ENCODE measurements around the gene ELP1.

ELP1 gene

DNA sequence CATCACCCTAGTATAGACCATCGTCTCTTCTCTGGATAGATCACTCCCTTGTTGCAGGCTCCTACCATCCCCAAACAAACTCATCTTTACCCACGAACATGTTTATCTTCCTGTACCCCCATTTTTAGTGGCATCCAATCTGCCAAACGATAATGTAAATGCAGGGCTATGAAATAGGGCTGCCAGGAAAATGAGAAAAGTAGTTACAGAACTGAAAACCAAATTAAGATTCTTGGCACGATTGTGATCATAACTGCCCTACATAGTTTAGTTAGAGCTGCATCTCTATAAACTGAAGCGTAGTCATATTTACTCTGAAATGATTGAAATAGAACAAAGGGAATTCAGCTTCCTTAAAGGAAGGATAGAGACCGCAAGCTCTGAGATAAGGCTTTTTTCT, 26.4 kb upstream of the ELP1 start:
- Histone ChIP-seq H3K4me1 (ENCODE audit: insufficient read depth, low read length, severe bottlenecking) (no peaks in the 10 kb centered on the region), H4K20me1 (ENCODE audit: insufficient read depth, low read length) (no peaks in the 10 kb centered on the region), H3K4me2 (ENCODE audit: low read length) (no peak overlapping the region), H3K27ac (ENCODE audit: low read depth, low read length, poor library complexity, severe bottlenecking) (no peak overlapping the region), H3K27me3 (ENCODE audit: insufficient read depth, low read length) (no peaks in the 10 kb centered on the region), H2AFZ (ENCODE audit: low read length) (no peak overlapping the region), H3K9me3 (ENCODE audit: low read length) (no peaks in the 10 kb centered on the region), H3K79me2 (ENCODE audit: insufficient read depth, low read length) (no peaks in the 10 kb centered on the region), H3K4me3 (ENCODE audit: low read depth, low read length, poor library complexity, severe bottlenecking) (no peak overlapping the region), H3K9ac (ENCODE audit: low read length) (no peak overlapping the region), H3K9me2 (ENCODE audit: low read depth, low read length) (no peaks in the 10 kb centered on the region), H3K36me3 (ENCODE audit: insufficient read depth, low read length) (peaks cover 2% of the 10 kb centered on the region; the same call in 1 of the 2 replicates), H3F3A (ENCODE audit: insufficient read depth, low read length) (no peaks in the 10 kb centered on the region)
- TF ChIP-seq, protein P1, sequence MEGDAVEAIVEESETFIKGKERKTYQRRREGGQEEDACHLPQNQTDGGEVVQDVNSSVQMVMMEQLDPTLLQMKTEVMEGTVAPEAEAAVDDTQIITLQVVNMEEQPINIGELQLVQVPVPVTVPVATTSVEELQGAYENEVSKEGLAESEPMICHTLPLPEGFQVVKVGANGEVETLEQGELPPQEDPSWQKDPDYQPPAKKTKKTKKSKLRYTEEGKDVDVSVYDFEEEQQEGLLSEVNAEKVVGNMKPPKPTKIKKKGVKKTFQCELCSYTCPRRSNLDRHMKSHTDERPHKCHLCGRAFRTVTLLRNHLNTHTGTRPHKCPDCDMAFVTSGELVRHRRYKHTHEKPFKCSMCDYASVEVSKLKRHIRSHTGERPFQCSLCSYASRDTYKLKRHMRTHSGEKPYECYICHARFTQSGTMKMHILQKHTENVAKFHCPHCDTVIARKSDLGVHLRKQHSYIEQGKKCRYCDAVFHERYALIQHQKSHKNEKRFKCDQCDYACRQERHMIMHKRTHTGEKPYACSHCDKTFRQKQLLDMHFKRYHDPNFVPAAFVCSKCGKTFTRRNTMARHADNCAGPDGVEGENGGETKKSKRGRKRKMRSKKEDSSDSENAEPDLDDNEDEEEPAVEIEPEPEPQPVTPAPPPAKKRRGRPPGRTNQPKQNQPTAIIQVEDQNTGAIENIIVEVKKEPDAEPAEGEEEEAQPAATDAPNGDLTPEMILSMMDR (IDR thresholded peaks at IDR 0.05; ENCODE audit: low read length): no peak
- no peak for TF ChIP-seq EZH2 (IDR thresholded peaks at IDR 0.05; ENCODE audit: borderline replicate concordance, low read length)

DNA sequence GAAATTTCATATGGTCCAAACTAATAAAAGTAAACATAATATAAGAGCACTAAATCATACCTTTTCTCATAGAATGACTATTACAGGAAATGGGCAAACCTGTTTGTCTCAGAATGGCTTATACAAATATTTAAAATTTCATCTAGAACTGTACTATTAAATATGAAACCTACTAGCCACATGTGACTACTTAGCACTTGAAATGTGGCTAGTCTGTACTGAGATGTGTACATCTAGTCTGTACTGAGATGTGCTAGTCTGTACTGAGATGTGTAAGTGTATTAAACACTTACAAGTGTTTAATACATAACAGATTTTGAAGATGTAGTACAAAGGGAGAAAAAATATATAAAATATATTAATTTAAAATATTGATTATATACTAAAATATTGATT, 22.7 kb upstream of the ELP1 start:
- no peak for TF ChIP-seq EZH2 (IDR thresholded peaks at IDR 0.05; ENCODE audit: borderline replicate concordance, low read length)
- TF ChIP-seq, protein P1 (IDR thresholded peaks at IDR 0.05; ENCODE audit: low read length): no peak
- H3K79me2 ChIP-seq (ENCODE audit: insufficient read depth, low read length): no peaks in the 10 kb centered on the region
- H3F3A ChIP-seq (ENCODE audit: insufficient read depth, low read length): no peaks in the 10 kb centered on the region
- H3K9me2 ChIP-seq (ENCODE audit: low read depth, low read length): no peaks in the 10 kb centered on the region
- H3K4me3 ChIP-seq (ENCODE audit: low read depth, low read length, poor library complexity, severe bottlenecking): no peak overlapping the region
- H3K27ac ChIP-seq (ENCODE audit: low read depth, low read length, poor library complexity, severe bottlenecking): no peak overlapping the region
- H3K9me3 ChIP-seq (ENCODE audit: low read length): no peaks in the 10 kb centered on the region
- no peaks in the 10 kb centered on the region for H3K27me3 ChIP-seq (ENCODE audit: insufficient read depth, low read length)
- no peaks in the 10 kb centered on the region for H3K36me3 ChIP-seq (ENCODE audit: insufficient read depth, low read length)
- H2AFZ ChIP-seq (ENCODE audit: low read length): no peak overlapping the region
- no peak overlapping the region for H3K9ac ChIP-seq (ENCODE audit: low read length)
- no peaks in the 10 kb centered on the region for H4K20me1 ChIP-seq (ENCODE audit: insufficient read depth, low read length)
- no peaks in the 10 kb centered on the region for H3K4me1 ChIP-seq (ENCODE audit: insufficient read depth, low read length, severe bottlenecking)
- no peak overlapping the region for H3K4me2 ChIP-seq (ENCODE audit: low read length)

- Histone ChIP-seq H3K9ac (ENCODE audit: low read length) (no peak overlapping the region), H3F3A (ENCODE audit: insufficient read depth, low read length) (no peaks in the 10 kb centered on the region), H4K20me1 (ENCODE audit: insufficient read depth, low read length) (no peaks in the 10 kb centered on the region), H3K9me3 (ENCODE audit: low read length) (no peaks in the 10 kb centered on the region), H3K4me1 (ENCODE audit: insufficient read depth, low read length, severe bottlenecking) (no peaks in the 10 kb centered on the region), H3K9me2 (ENCODE audit: low read depth, low read length) (no peaks in the 10 kb centered on the region), H3K4me3 (ENCODE audit: low read depth, low read length, poor library complexity, severe bottlenecking) (no peak overlapping the region), H3K4me2 (ENCODE audit: low read length) (no peak overlapping the region), H3K79me2 (ENCODE audit: insufficient read depth, low read length) (no peaks in the 10 kb centered on the region), H3K27ac (ENCODE audit: low read depth, low read length, poor library complexity, severe bottlenecking) (no peak overlapping the region), H3K36me3 (ENCODE audit: insufficient read depth, low read length) (no peaks in the 10 kb centered on the region), H3K27me3 (ENCODE audit: insufficient read depth, low read length) (no peaks in the 10 kb centered on the region), H2AFZ (ENCODE audit: low read length) (no peak overlapping the region)
- TF ChIP-seq EZH2 (IDR thresholded peaks at IDR 0.05; ENCODE audit: borderline replicate concordance, low read length): no peak
- TF ChIP-seq, protein P1 (IDR thresholded peaks at IDR 0.05; ENCODE audit: low read length): no peak
These were observed 22.2 kb upstream of the ELP1 start for GRCh38 chr9:108956022-108956630.
